ENCODE measurements around the gene AHRR. TPM values are rescaled to one million over a fixed set of nuclear protein-coding genes. Genes with fewer than 3 reads are reported as not detected.

Gene AHRR
- total RNA-seq, 1 experiment from 2014 or later: 1.9 TPM

GRCh38 chr5:354581-355378 lies 33.3 kb downstream of the AHRR start:
- Histone ChIP-seq H3K27ac (ENCODE audit: low read length) (no peak overlapping the region), H3K27me3 (ENCODE audit: low read length) (no peaks in the 10 kb centered on the region), H3F3A (ENCODE audit: low read length, unreplicated experiment) (no peaks in the 10 kb centered on the region), H3K79me2 (ENCODE audit: low read length) (no peaks in the 10 kb centered on the region), H3K9me3 (ENCODE audit: low read length) (no peaks in the 10 kb centered on the region), H2AFZ (ENCODE audit: low read length) (no peak overlapping the region), H3K4me3 (ENCODE audit: low read length) (no peak overlapping the region), H3K4me1 (ENCODE audit: insufficient read depth, low read length) (no peaks in the 10 kb centered on the region), H3K9me2 (replicated peaks; ENCODE audit: low read length) (no peaks in the 10 kb centered on the region), H4K20me1 (ENCODE audit: low read length) (no peaks in the 10 kb centered on the region), H3K9ac (ENCODE audit: low read length) (no peak overlapping the region), H3K4me2 (ENCODE audit: low read length) (no peak overlapping the region), H3K36me3 (ENCODE audit: low read depth, low read length) (no peaks in the 10 kb centered on the region)
- ATAC-seq (no peak), DNase-seq (no peak)
- ChIA-PET POLR2A (ENCODE audit: unreplicated experiment) (no interaction called here), CTCF (no interaction called here)
- intact Hi-C loops (cut with micrococcal nuclease): no loop called here
- BruUV-seq (replicated peaks): no TSS peak
- no peak for TF ChIP-seq EZH2phosphoT487 (IDR thresholded peaks at IDR 0.05; ENCODE audit: borderline replicate concordance, low read length)
- no peak for TF ChIP-seq CTCF (conservative IDR thresholded peaks at IDR 0.05; ENCODE audit: low read depth, low read length)
- no peak for TF ChIP-seq EZH2 (IDR thresholded peaks at IDR 0.05; ENCODE audit: low read length, unreplicated experiment)

GRCh38 chr5:355379-355935 lies 33.9 kb downstream of the AHRR start:
- Histone ChIP-seq H3K9ac (ENCODE audit: low read length) (no peak overlapping the region), H4K20me1 (ENCODE audit: low read length) (no peaks in the 10 kb centered on the region), H3K79me2 (ENCODE audit: low read length) (no peaks in the 10 kb centered on the region), H3K9me2 (replicated peaks; ENCODE audit: low read length) (no peaks in the 10 kb centered on the region), H3K36me3 (ENCODE audit: low read depth, low read length) (no peaks in the 10 kb centered on the region), H3K9me3 (ENCODE audit: low read length) (no peaks in the 10 kb centered on the region), H3K4me1 (ENCODE audit: insufficient read depth, low read length) (no peaks in the 10 kb centered on the region), H3F3A (ENCODE audit: low read length, unreplicated experiment) (no peaks in the 10 kb centered on the region), H2AFZ (ENCODE audit: low read length) (no peak overlapping the region), H3K4me3 (ENCODE audit: low read length) (no peak overlapping the region), H3K27ac (ENCODE audit: low read length) (no peak overlapping the region), H3K27me3 (ENCODE audit: low read length) (no peaks in the 10 kb centered on the region), H3K4me2 (ENCODE audit: low read length) (no peak overlapping the region)
- POLR2A ChIA-PET (ENCODE audit: unreplicated experiment): no interaction called here
- intact Hi-C loops (cut with micrococcal nuclease): no loop called here
- no peak for TF ChIP-seq CTCF (conservative IDR thresholded peaks at IDR 0.05; ENCODE audit: low read depth, low read length)
- no peak for TF ChIP-seq EZH2phosphoT487 (IDR thresholded peaks at IDR 0.05; ENCODE audit: borderline replicate concordance, low read length)
- TF ChIP-seq EZH2 (IDR thresholded peaks at IDR 0.05; ENCODE audit: low read length, unreplicated experiment): no peak
- CTCF ChIA-PET: no interaction called here
- BruUV-seq (replicated peaks): no TSS peak
- no peak for DNase-seq
- ATAC-seq: no peak

- no peak overlapping the region for H3K4me3 ChIP-seq (ENCODE audit: low read length)
- no peaks in the 10 kb centered on the region for H4K20me1 ChIP-seq (ENCODE audit: low read length)
- H3K9ac ChIP-seq (ENCODE audit: low read length): no peak overlapping the region
- DNase-seq (no peak), ATAC-seq (no peak)
- no peak overlapping the region for H3K27ac ChIP-seq (ENCODE audit: low read length)
- H3K27me3 ChIP-seq (ENCODE audit: low read length): no peaks in the 10 kb centered on the region
- H2AFZ ChIP-seq (ENCODE audit: low read length): no peak overlapping the region
- H3K79me2 ChIP-seq (ENCODE audit: low read length): no peaks in the 10 kb centered on the region
- H3K4me2 ChIP-seq (ENCODE audit: low read length): no peak overlapping the region
- no peaks in the 10 kb centered on the region for H3K4me1 ChIP-seq (ENCODE audit: insufficient read depth, low read length)
- H3K36me3 ChIP-seq (ENCODE audit: low read depth, low read length): no peaks in the 10 kb centered on the region
- H3F3A ChIP-seq (ENCODE audit: low read length, unreplicated experiment): no peaks in the 10 kb centered on the region
- H3K9me3 ChIP-seq (ENCODE audit: low read length): no peaks in the 10 kb centered on the region
- no peak for TF ChIP-seq EZH2phosphoT487 (IDR thresholded peaks at IDR 0.05; ENCODE audit: borderline replicate concordance, low read length)
- TF ChIP-seq EZH2 (IDR thresholded peaks at IDR 0.05; ENCODE audit: low read length, unreplicated experiment): no peak
- no peak for TF ChIP-seq CTCF (conservative IDR thresholded peaks at IDR 0.05; ENCODE audit: low read depth, low read length)
- no peaks in the 10 kb centered on the region for H3K9me2 ChIP-seq (replicated peaks; ENCODE audit: low read length)
- ChIA-PET CTCF (no interaction called here), POLR2A (ENCODE audit: unreplicated experiment) (no interaction called here)
- BruUV-seq (replicated peaks): no TSS peak
- intact Hi-C loops (cut with micrococcal nuclease): no loop called here
Measured at GRCh38 chr5:355958-356357, 34.4 kb downstream of the AHRR start.
